MG63 (cell line): ENCODE results near the gene KCNK15. TPM values are rescaled to one million over a fixed set of nuclear protein-coding genes. Genes with fewer than 3 reads are reported as not detected.
A peak's percentile ranks its signal among the peaks of the same experiment; 100 is the strongest.

Source experiments
- DNase-seq: peaks from one replicate; pipeline ENCODE4 v3.0.0-alpha.2; 2020
- H3K27me3 ChIP-seq: fragments of 250-450 bp; sonication (Bioruptor Pico); 2 replicates; pipeline ENCODE4 v1.5.1; 2020; ENCODE audit warnings: mild to moderate bottlenecking, moderate library complexity
- H3K36me3 ChIP-seq: fragments of 250-450 bp; sonication (Bioruptor Pico); 2 replicates; pipeline ENCODE4 v1.5.1; 2020; ENCODE audit warnings: mild to moderate bottlenecking, moderate library complexity
- H3K4me3 ChIP-seq: fragments of 250-450 bp; sonication (Bioruptor Pico); 2 replicates; pipeline ENCODE4 v1.5.1; 2020; ENCODE audit warnings: mild to moderate bottlenecking, moderate library complexity
- H3K9me3 ChIP-seq: fragments of 250-450 bp; sonication (Bioruptor Pico); 2 replicates; pipeline ENCODE4 v1.5.1; 2020; ENCODE audit warnings: mild to moderate bottlenecking, moderate library complexity
- total RNA-seq: library from RNA; depleted of rRNA; stranded (reverse); fragments of >200 nt; shearing (Covaris generic); gene quantifications from 2 replicates; pipeline ENCODE4 v1.2.3, GENCODE V29; 2014; ENCODE audit warnings: low replicate concordance

Gene KCNK15
- total RNA-seq, 1 experiment from 2014 or later, result not detected

- DNase-seq, result no peak
- Histone ChIP-seq H3K9me3 (peaks cover 10% of the 10 kb centered on the region), H3K27me3 (no peaks in the 10 kb centered on the region), H3K36me3 (no peaks in the 10 kb centered on the region), H3K4me3 (no peak overlapping the region)
Measured at GRCh38 chr20:44725837-44726236, 19.8 kb upstream of the KCNK15 start.

- DNase-seq, result no peak
- Histone ChIP-seq H3K9me3 (peaks cover 14% of the 10 kb centered on the region), H3K36me3 (no peaks in the 10 kb centered on the region), H3K4me3 (no peak overlapping the region), H3K27me3 (no peaks in the 10 kb centered on the region)
Measured at GRCh38 chr20:44727039-44727438, 18.6 kb upstream of the KCNK15 start.

GRCh38 chr20:44727651-44728050, 18.0 kb upstream of the KCNK15 start:
- no peaks in the 10 kb centered on the region for H3K27me3 ChIP-seq
- H3K36me3 ChIP-seq, result no peaks in the 10 kb centered on the region
- H3K9me3 ChIP-seq, result peaks cover 14% of the 10 kb centered on the region
- H3K4me3 ChIP-seq, result no peak overlapping the region
- no peak for DNase-seq

GRCh38 chr20:44728801-44729443, 16.7 kb upstream of the KCNK15 start:
- no peaks in the 10 kb centered on the region for H3K36me3 ChIP-seq
- H3K9me3 ChIP-seq, result peaks cover 14% of the 10 kb centered on the region
- H3K27me3 ChIP-seq, result no peaks in the 10 kb centered on the region
- DNase-seq, result peak; percentile 98
- no peak overlapping the region for H3K4me3 ChIP-seq

GRCh38 chr20:44730441-44730840, 15.2 kb upstream of the KCNK15 start:
- DNase-seq, result peak; percentile 59
- H3K36me3 ChIP-seq, result no peaks in the 10 kb centered on the region
- no peak overlapping the region for H3K4me3 ChIP-seq
- H3K9me3 ChIP-seq, result peaks cover 14% of the 10 kb centered on the region
- no peaks in the 10 kb centered on the region for H3K27me3 ChIP-seq

- Histone ChIP-seq H3K27me3 (no peaks in the 10 kb centered on the region), H3K4me3 (no peak overlapping the region), H3K9me3 (peaks cover 17% of the 10 kb centered on the region), H3K36me3 (no peaks in the 10 kb centered on the region)
- peak; percentile 61 for DNase-seq
Measured at GRCh38 chr20:44731657-44732056, 14.0 kb upstream of the KCNK15 start.

GRCh38 chr20:44732327-44732726, 13.3 kb upstream of the KCNK15 start:
- H3K36me3 ChIP-seq, result no peaks in the 10 kb centered on the region
- no peak overlapping the region for H3K4me3 ChIP-seq
- DNase-seq, result no peak
- H3K9me3 ChIP-seq, result peaks cover 19% of the 10 kb centered on the region
- no peaks in the 10 kb centered on the region for H3K27me3 ChIP-seq

- Histone ChIP-seq H3K9me3 (peaks cover 19% of the 10 kb centered on the region), H3K36me3 (no peaks in the 10 kb centered on the region), H3K4me3 (no peak overlapping the region), H3K27me3 (no peaks in the 10 kb centered on the region)
- peak; percentile 62 for DNase-seq
Measured at GRCh38 chr20:44733341-44734069, 12.2 kb upstream of the KCNK15 start.

GRCh38 chr20:44734938-44735337, 10.7 kb upstream of the KCNK15 start:
- Histone ChIP-seq H3K9me3 (peaks cover 18% of the 10 kb centered on the region), H3K36me3 (no peaks in the 10 kb centered on the region), H3K27me3 (no peaks in the 10 kb centered on the region), H3K4me3 (no peak overlapping the region)
- DNase-seq, result peak; percentile 70

- H3K4me3 ChIP-seq, result no peak overlapping the region
- H3K36me3 ChIP-seq, result no peaks in the 10 kb centered on the region
- no peaks in the 10 kb centered on the region for H3K27me3 ChIP-seq
- H3K9me3 ChIP-seq, result peaks cover 10% of the 10 kb centered on the region
- no peak for DNase-seq
Measured at GRCh38 chr20:44735816-44736169, 9.9 kb upstream of the KCNK15 start.

GRCh38 chr20:44736170-44737021, 9.3 kb upstream of the KCNK15 start:
- peak; percentile 48 for DNase-seq
- H3K9me3 ChIP-seq, result peaks cover 6% of the 10 kb centered on the region; the same call in 1 of the 2 replicates
- H3K4me3 ChIP-seq, result no peak overlapping the region
- no peaks in the 10 kb centered on the region for H3K36me3 ChIP-seq
- no peaks in the 10 kb centered on the region for H3K27me3 ChIP-seq

- Histone ChIP-seq H3K9me3 (peaks cover 4% of the 10 kb centered on the region; the same call in 1 of the 2 replicates), H3K36me3 (no peaks in the 10 kb centered on the region), H3K27me3 (no peaks in the 10 kb centered on the region), H3K4me3 (no peak overlapping the region)
- DNase-seq, result no peak
Measured at GRCh38 chr20:44737116-44737515, 8.5 kb upstream of the KCNK15 start.

- Histone ChIP-seq H3K27me3 (no peaks in the 10 kb centered on the region), H3K4me3 (peak overlapping the region; percentile 8; the same call in 1 of the 2 replicates), H3K9me3 (peaks cover 4% of the 10 kb centered on the region; the same call in 1 of the 2 replicates), H3K36me3 (no peaks in the 10 kb centered on the region)
- DNase-seq, result peak; percentile 75
Measured at GRCh38 chr20:44738813-44739477, 6.7 kb upstream of the KCNK15 start.

- DNase-seq, result no peak
- H3K36me3 ChIP-seq, result no peaks in the 10 kb centered on the region
- H3K9me3 ChIP-seq, result peaks cover 4% of the 10 kb centered on the region; the same call in 1 of the 2 replicates
- H3K4me3 ChIP-seq, result no peak overlapping the region
- no peaks in the 10 kb centered on the region for H3K27me3 ChIP-seq
Measured at GRCh38 chr20:44739942-44740341, 5.7 kb upstream of the KCNK15 start.

- Histone ChIP-seq H3K9me3 (no peaks in the 10 kb centered on the region), H3K4me3 (no peak overlapping the region), H3K27me3 (peaks cover 7% of the 10 kb centered on the region)
Measured at GRCh38 chr20:44742304-44743079, 3.2 kb upstream of the KCNK15 start.

GRCh38 chr20:44743080-44743701, 2.5 kb upstream of the KCNK15 start:
- no peak for DNase-seq

More at GRCh38 chr20:44742304-44743079, 3.2 kb upstream of the KCNK15 start:
- no peaks in the 10 kb centered on the region for H3K36me3 ChIP-seq
- DNase-seq, result no peak

More at GRCh38 chr20:44743080-44743701, 2.5 kb upstream of the KCNK15 start:
- Histone ChIP-seq H3K4me3 (no peak overlapping the region), H3K9me3 (no peaks in the 10 kb centered on the region), H3K27me3 (peaks cover 7% of the 10 kb centered on the region), H3K36me3 (no peaks in the 10 kb centered on the region)
